HCT116 (cell line): ENCODE data around the gene NEURL1. TPM values are rescaled to one million over a fixed set of nuclear protein-coding genes. Genes with fewer than 3 reads are reported as not detected.

Experiments used
- ATAC-seq: fragments of 200-7000 bp; cut with Tn5 transposase; 2 replicates; pipeline ENCODE4 v1.9.1; 2020; ENCODE audit warnings: mild to moderate bottlenecking, moderate library complexity
- BruUV-seq: library from RNA; stranded (reverse); fragments of 400-500 nt; replicated peaks from 2 replicates; lab custom pipeline; 2021; lab: Mats Ljungman, UMichigan
- CTCF ChIA-PET: fragments of 300-600 bp; sonication (Branson Sonifier 250); formaldehyde crosslinking; loops from one replicate; lab custom pipeline; 2021; ENCODE audit warnings: antibody characterized with exemption; lab: Charles Lee
- POLR2A ChIA-PET: fragments of 300-600, 350-600 bp; sonication (Branson Sonifier 250); formaldehyde crosslinking; loops from one replicate; lab custom pipeline; 2021; ENCODE audit warnings: antibody characterized with exemption; lab: Charles Lee
- RAD21 ChIA-PET, 2 experiments: fragments of 300-600 bp; sonication (Branson Sonifier 250); formaldehyde crosslinking; loops; one replicate each; lab custom pipeline; 2023; ENCODE audit warnings: low total read pairs in 2 of 2; ENCODE audit not compliant: uncharacterized antibody in 2 of 2, unreplicated experiment in 2 of 2, low non-redundant PET in 1 of 2; lab: Charles Lee
- DNase-seq: peaks from one replicate; pipeline ENCODE4 v3.0.0-alpha.2; 2010; ENCODE audit warnings: low read depth, low spot score
- H2AFZ ChIP-seq: fragments of 200-600 bp; shearing (Covaris generic), sonication (generic); 2 replicates; pipeline ENCODE4 v1.6.1; 2017; ENCODE audit warnings: low read depth, mixed run types, mixed read lengths, antibody characterized with exemption, low read length; ENCODE audit not compliant: poor library complexity, severe bottlenecking
- H3K27ac ChIP-seq: 2 replicates; pipeline ENCODE4 v1.5.1; 2012; ENCODE audit warnings: low read depth, low read length
- H3K27me3 ChIP-seq: fragments of 200-600 bp; sonication (generic); 2 replicates; pipeline ENCODE4 v1.6.1; 2016; ENCODE audit warnings: mixed run types, low read length, mixed read lengths; ENCODE audit not compliant: insufficient read depth
- H3K36me3 ChIP-seq, 2 experiments: fragments of 200-500 bp in 1 of 2; fragments of 200-600 bp in 1 of 2; sonication (Bioruptor generic) in 1 of 2; sonication (generic) in 1 of 2; 2 replicates each; pipeline versions ENCODE4 v1.5.1 to v1.6.1; 2014 to 2016; ENCODE audit warnings: low read length in 2 of 2, inconsistent platforms in 1 of 2, mixed read lengths in 1 of 2, mixed run types in 1 of 2; ENCODE audit not compliant: insufficient read depth in 2 of 2, control insufficient read depth in 1 of 2
- H3K4me1 ChIP-seq, 2 experiments: fragments of 200-600 bp in 1 of 2; sonication (generic) in 1 of 2; 2 replicates each; pipeline versions ENCODE4 v1.5.1 to v1.6.1; 2012 to 2017; ENCODE audit warnings: low read length in 2 of 2, inconsistent platforms in 1 of 2, mild to moderate bottlenecking in 1 of 2, mixed read lengths in 1 of 2, mixed run types in 1 of 2, moderate library complexity in 1 of 2; ENCODE audit not compliant: insufficient read depth in 2 of 2, control insufficient read depth in 1 of 2
- H3K4me2 ChIP-seq: fragments of 200-600 bp; sonication (generic); 2 replicates; pipeline ENCODE4 v1.6.1; 2017; ENCODE audit warnings: mixed run types, low read length, mixed read lengths
- H3K4me3 ChIP-seq, 2 experiments: fragments of 200-600 bp in 1 of 2; sonication (generic) in 1 of 2; replicated peaks in 1 of 2; 2 replicates each; pipeline ENCODE4 v1.5.1; 2011 to 2016; ENCODE audit warnings: low read length in 2 of 2, control low read depth in 1 of 2, low read depth in 1 of 2, mild to moderate bottlenecking in 1 of 2, mixed read lengths in 1 of 2, mixed run types in 1 of 2
- H3K79me2 ChIP-seq: fragments of 200-600 bp; sonication (generic); 2 replicates; pipeline ENCODE4 v1.6.1; 2017; ENCODE audit warnings: mild to moderate bottlenecking, mixed run types, low read length, moderate library complexity, mixed read lengths; ENCODE audit not compliant: insufficient read depth
- H3K9ac ChIP-seq: fragments of 200-600 bp; sonication (generic); 2 replicates; pipeline ENCODE4 v1.6.1; 2016; ENCODE audit warnings: low read length, mixed read lengths
- H3K9me2 ChIP-seq: fragments of 200-600 bp; sonication (generic), shearing (Covaris generic); 2 replicates; pipeline ENCODE4 v1.6.1; 2017; ENCODE audit warnings: mixed run types, mild to moderate bottlenecking, moderate library complexity; ENCODE audit not compliant: insufficient read depth
- H3K9me3 ChIP-seq, 2 experiments: fragments of 200-500 bp in 1 of 2; fragments of 200-600 bp in 1 of 2; sonication (Bioruptor generic) in 1 of 2; sonication (generic) in 1 of 2; 2 replicates each; pipeline ENCODE4 v1.6.1; 2014 to 2017; ENCODE audit warnings: low read length in 2 of 2, mixed read lengths in 2 of 2, inconsistent platforms in 1 of 2, low read depth in 1 of 2, mild to moderate bottlenecking in 1 of 2, mixed run types in 1 of 2, moderate library complexity in 1 of 2; ENCODE audit not compliant: control insufficient read depth in 1 of 2, insufficient read depth in 1 of 2
- H4K20me1 ChIP-seq: fragments of 200-600 bp; sonication (generic), shearing (Covaris generic); 2 replicates; pipeline ENCODE4 v1.6.1; 2017; ENCODE audit warnings: mixed run types, mild to moderate bottlenecking, moderate library complexity; ENCODE audit not compliant: insufficient read depth
- CEBPB ChIP-seq: IDR thresholded peaks from 2 replicates; pipeline ENCODE4 v1.6.1; 2012; ENCODE audit warnings: low read depth
- EZH2 ChIP-seq: fragments of 200-600 bp; sonication (generic); IDR thresholded peaks from 2 replicates; pipeline ENCODE4 v1.6.1; 2017; ENCODE audit warnings: antibody characterized with exemption, mixed run types
- REST ChIP-seq: IDR thresholded peaks from 2 replicates; pipeline ENCODE4 v1.6.1; 2012; ENCODE audit warnings: low read depth
- SP1 ChIP-seq: IDR thresholded peaks from 2 replicates; pipeline ENCODE4 v1.6.1; 2012; ENCODE audit warnings: low read depth
- TCF7L2 ChIP-seq: IDR thresholded peaks from 2 replicates; pipeline ENCODE4 v1.7.0; 2011; ENCODE audit warnings: borderline replicate concordance, inconsistent platforms; ENCODE audit not compliant: insufficient read depth, insufficient read length; ENCODE audit errors: extremely low read depth
- intact Hi-C: fragments of 100-400 bp; cut with micrococcal nuclease; formaldehyde crosslinking; loops from 2 replicates; pipeline ENCODE4 v1.10.0; 2022
- total RNA-seq: library from RNA; stranded (reverse); gene quantifications from one replicate; pipeline ENCODE4 v1.2.1, GENCODE V29; 2021; ENCODE audit not compliant: unreplicated experiment

The NEURL1 gene
- total RNA-seq, 1 experiment from 2014 or later: 1.4 TPM

GRCh38 chr10:103580430-103580829 is 86.9 kb downstream of the NEURL1 start:
- no peaks in the 10 kb centered on the region for H4K20me1 ChIP-seq
- ChIA-PET RAD21 (no interaction called here), CTCF (interaction anchor here (0.9 to 2.2 kb wide), 2 partner anchors 13 to 15 kb away, joined by 3 to 9 read pairs; no protein-coding TSS in a partner anchor), POLR2A (no interaction called here)
- H3K4me1 ChIP-seq: no peaks in the 10 kb centered on the region
- no peak overlapping the region for H3K4me2 ChIP-seq
- H3K9me2 ChIP-seq: no peaks in the 10 kb centered on the region
- intact Hi-C loops: no loop called here
- H3K79me2 ChIP-seq: no peaks in the 10 kb centered on the region
- BruUV-seq: no TSS peak
- no peak for TF ChIP-seq CEBPB
- TF ChIP-seq EZH2: no peak
- no peak for TF ChIP-seq REST
- no peak overlapping the region for H3K27ac ChIP-seq
- H3K9ac ChIP-seq: no peak overlapping the region
- no peaks in the 10 kb centered on the region for H3K36me3 ChIP-seq
- no peaks in the 10 kb centered on the region for H3K27me3 ChIP-seq
- no peak overlapping the region for H2AFZ ChIP-seq
- no peaks in the 10 kb centered on the region for H3K9me3 ChIP-seq
- ATAC-seq (peak; percentile 4; the same call in 1 of the 2 replicates), DNase-seq (no peak)
- no peak overlapping the region for H3K4me3 ChIP-seq

- ATAC-seq (no peak), DNase-seq (no peak)
- Histone ChIP-seq H3K9ac (no peak overlapping the region), H4K20me1 (no peaks in the 10 kb centered on the region), H3K9me3 (no peaks in the 10 kb centered on the region), H2AFZ (no peak overlapping the region), H3K4me3 (no peak overlapping the region), H3K4me1 (no peaks in the 10 kb centered on the region), H3K27me3 (no peaks in the 10 kb centered on the region), H3K4me2 (no peak overlapping the region), H3K9me2 (no peaks in the 10 kb centered on the region), H3K79me2 (no peaks in the 10 kb centered on the region), H3K27ac (no peak overlapping the region), H3K36me3 (no peaks in the 10 kb centered on the region)
- BruUV-seq: no TSS peak
- intact Hi-C loops: no loop called here
- ChIA-PET CTCF (interaction anchor here (2.2 kb wide), 1 partner anchor 12 kb away, joined by 9 read pairs; no protein-coding TSS in a partner anchor), RAD21 (no interaction called here), POLR2A (no interaction called here)
- TF ChIP-seq SP1: no peak
- no peak for TF ChIP-seq TCF7L2
Observed at GRCh38 chr10:103581499-103581898, 88.0 kb downstream of the NEURL1 start.
